Progenitor cell of endocrine pancreas (in vitro differentiated cells): ENCODE data around the gene DAZAP1. TPM values are rescaled to one million over a fixed set of nuclear protein-coding genes. Genes with fewer than 3 reads are reported as not detected.

ENCODE experiments used
- DNase-seq: peaks from one replicate; pipeline ENCODE4 v3.0.0; 2021; ENCODE audit warnings: low spot score; ENCODE audit not compliant: unreplicated experiment
- H3K27ac Mint-ChIP-seq: 2 replicates; pipeline ENCODE4 v1.8.0; 2021; ENCODE audit warnings: mild to moderate bottlenecking, moderate library complexity, mixed read lengths
- H3K27me3 Mint-ChIP-seq: 2 replicates; pipeline ENCODE4 v1.8.0; 2021; ENCODE audit warnings: mixed read lengths
- H3K36me3 Mint-ChIP-seq: 2 replicates; pipeline ENCODE4 v1.8.0; 2022; ENCODE audit warnings: mixed read lengths; ENCODE audit not compliant: insufficient read depth
- H3K4me1 Mint-ChIP-seq: 2 replicates; pipeline ENCODE4 v1.8.0; 2021; ENCODE audit warnings: low read depth, mixed read lengths
- H3K4me3 Mint-ChIP-seq: 2 replicates; pipeline ENCODE4 v1.8.0; 2021; ENCODE audit warnings: low read depth, mild to moderate bottlenecking, moderate library complexity, mixed read lengths
- H3K9me3 Mint-ChIP-seq: 2 replicates; pipeline ENCODE4 v1.8.0; 2021; ENCODE audit warnings: low read depth, mixed read lengths
- total RNA-seq: library from RNA; stranded (reverse); gene quantifications from 2 replicates; pipeline ENCODE4 v1.2.1, GENCODE V29; 2021
- TF ChIP-seq, protein P1 (sequence below): fragments of 200-600 bp; sonication (generic); IDR thresholded peaks from one replicate; pipeline ENCODE4 v1.5.0; 2021; ENCODE audit warnings: antibody characterized with exemption, mild to moderate bottlenecking; ENCODE audit not compliant: unreplicated experiment

The DAZAP1 gene
- total RNA-seq, 1 donor from 2014 or later = 131 TPM

DNA sequence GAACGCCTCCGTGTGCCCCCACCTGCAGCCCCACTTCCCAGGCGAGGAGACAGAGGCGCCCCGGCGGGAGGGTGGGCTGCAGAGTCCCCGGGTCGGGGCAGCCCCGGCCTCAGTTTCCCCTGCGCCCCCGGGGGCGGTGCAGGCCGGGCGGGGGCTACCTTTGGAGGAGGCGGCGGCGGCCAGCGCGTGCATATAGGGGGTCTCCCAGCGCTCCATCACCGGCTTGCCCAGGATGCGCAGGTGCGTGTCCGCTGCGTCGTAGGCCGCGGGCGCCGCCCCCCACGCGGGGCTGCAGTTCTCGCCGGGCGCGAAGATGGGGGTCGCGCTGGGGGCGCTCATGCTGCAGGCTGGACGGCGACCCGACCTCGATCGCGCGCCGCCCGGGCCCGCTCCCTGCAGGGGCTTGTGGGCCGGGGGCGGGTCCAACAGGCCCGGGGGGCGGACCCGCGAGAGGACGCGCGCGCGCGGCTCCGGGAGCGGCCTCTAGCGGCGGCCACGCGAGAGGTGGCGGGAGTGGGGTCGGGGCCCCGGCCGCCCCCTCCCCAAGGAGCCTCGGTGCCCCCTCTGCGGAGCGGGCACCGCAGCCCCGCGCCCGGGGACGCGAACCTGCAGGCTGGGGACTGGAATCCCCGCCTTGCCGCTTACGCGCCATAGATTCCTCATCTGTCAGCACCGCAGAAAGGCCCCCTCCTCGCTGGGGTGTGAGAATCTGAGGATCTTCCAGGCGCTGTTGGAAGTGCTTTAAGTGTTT is 6.1 kb upstream of the DAZAP1 start, which contains the start of gene GAMT:
Gene GAMT, minus strand, starts transcription at position 405 of the 751 bp plus-strand sequence. Its CDS starts 66 bp downstream, at position 339.
- TF ChIP-seq, protein P1, sequence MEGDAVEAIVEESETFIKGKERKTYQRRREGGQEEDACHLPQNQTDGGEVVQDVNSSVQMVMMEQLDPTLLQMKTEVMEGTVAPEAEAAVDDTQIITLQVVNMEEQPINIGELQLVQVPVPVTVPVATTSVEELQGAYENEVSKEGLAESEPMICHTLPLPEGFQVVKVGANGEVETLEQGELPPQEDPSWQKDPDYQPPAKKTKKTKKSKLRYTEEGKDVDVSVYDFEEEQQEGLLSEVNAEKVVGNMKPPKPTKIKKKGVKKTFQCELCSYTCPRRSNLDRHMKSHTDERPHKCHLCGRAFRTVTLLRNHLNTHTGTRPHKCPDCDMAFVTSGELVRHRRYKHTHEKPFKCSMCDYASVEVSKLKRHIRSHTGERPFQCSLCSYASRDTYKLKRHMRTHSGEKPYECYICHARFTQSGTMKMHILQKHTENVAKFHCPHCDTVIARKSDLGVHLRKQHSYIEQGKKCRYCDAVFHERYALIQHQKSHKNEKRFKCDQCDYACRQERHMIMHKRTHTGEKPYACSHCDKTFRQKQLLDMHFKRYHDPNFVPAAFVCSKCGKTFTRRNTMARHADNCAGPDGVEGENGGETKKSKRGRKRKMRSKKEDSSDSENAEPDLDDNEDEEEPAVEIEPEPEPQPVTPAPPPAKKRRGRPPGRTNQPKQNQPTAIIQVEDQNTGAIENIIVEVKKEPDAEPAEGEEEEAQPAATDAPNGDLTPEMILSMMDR = peak; percentile 53
- Mint-ChIP-seq H3K9me3 (no peaks in the 10 kb centered on the region), H3K36me3 (no peaks in the 10 kb centered on the region), H3K4me3 (peak within 1 kb of the TSS; percentile 65), H3K4me1 (peaks cover 2% of the 10 kb centered on the region), H3K27ac (no peak within 1 kb of the TSS), H3K27me3 (no peaks in the 10 kb centered on the region)
- peak; percentile 44 for DNase-seq

GRCh38 chr19:1401889-1402217 is 5.5 kb upstream of the DAZAP1 start:
- Mint-ChIP-seq H3K4me3 (peak overlapping the region; percentile 56), H3K36me3 (no peaks in the 10 kb centered on the region), H3K27ac (no peak overlapping the region), H3K27me3 (no peaks in the 10 kb centered on the region), H3K4me1 (peaks cover 5% of the 10 kb centered on the region), H3K9me3 (no peaks in the 10 kb centered on the region)
- DNase-seq = no peak
- TF ChIP-seq, protein P1 = no peak

DNA sequence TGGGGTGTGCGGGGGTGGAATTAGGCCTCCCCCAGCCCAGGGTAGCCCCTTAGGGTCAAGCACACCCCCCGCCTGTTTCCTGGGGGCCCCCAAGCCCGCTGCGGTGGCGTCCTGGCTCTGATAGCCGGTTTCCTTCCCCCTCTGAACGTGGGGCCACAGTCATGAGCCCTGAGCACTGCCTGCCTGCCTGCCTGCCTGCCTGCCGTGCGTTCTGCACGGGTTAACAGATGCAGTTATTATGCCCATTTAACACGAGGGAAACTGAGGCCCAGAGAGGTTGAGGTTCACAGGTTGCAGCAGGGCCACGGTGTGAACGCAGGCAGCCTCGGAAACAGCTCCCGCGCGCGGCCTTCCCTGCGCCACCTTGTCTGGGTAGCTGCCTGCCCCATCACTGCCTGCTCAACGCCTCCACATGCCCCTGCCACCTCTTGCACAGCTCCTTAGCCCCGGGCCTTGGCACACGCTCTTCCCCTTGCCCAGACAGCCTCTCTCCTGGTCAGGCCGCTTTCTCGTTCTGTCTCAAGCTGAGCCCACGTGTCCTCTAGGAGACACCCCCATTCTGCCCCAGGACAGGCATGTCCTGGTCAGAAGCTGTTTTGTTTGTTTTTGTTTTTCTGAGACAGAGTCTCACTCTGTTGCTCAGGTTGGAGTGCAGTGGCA is 4.8 kb upstream of the DAZAP1 start:
- H3K4me1 Mint-ChIP-seq = peaks cover 5% of the 10 kb centered on the region
- no peak overlapping the region for H3K27ac Mint-ChIP-seq
- H3K27me3 Mint-ChIP-seq = no peaks in the 10 kb centered on the region
- H3K4me3 Mint-ChIP-seq = peak overlapping the region; percentile 54
- no peak for DNase-seq
- no peaks in the 10 kb centered on the region for H3K36me3 Mint-ChIP-seq
- H3K9me3 Mint-ChIP-seq = no peaks in the 10 kb centered on the region
- TF ChIP-seq, protein P1 = no peak

- TF ChIP-seq, protein P1 = peak; percentile 63
- H3K4me3 Mint-ChIP-seq = peak overlapping the region; percentile 67
These were observed 435 bp upstream of the DAZAP1 start for GRCh38 chr19:1406774-1407527.

More at GRCh38 chr19:1406774-1407527, 435 bp upstream of the DAZAP1 start:
- Mint-ChIP-seq H3K27me3 (no peaks in the 10 kb centered on the region), H3K4me1 (peaks cover 25% of the 10 kb centered on the region), H3K36me3 (peaks cover 3% of the 10 kb centered on the region), H3K9me3 (no peaks in the 10 kb centered on the region), H3K27ac (peak overlapping the region; percentile 94)
- DNase-seq = peak; percentile 99
